KMS-11 (cell line): Measurements from ENCODE around the gene ARHGEF19.

ENCODE experiments used
- H2AFZ ChIP-seq: fragments of 200-600 bp; sonication (generic); 2 replicates; pipeline ENCODE4 v1.6.1; 2016; ENCODE audit warnings: antibody characterized with exemption, mixed run types, low read depth
- H3K27ac ChIP-seq: fragments of 200-600 bp; sonication (generic); 2 replicates; pipeline ENCODE4 v1.6.1; 2016; ENCODE audit warnings: mild to moderate bottlenecking, mixed run types
- H3K27me3 ChIP-seq: fragments of 200-600 bp; sonication (generic); 2 replicates; pipeline ENCODE4 v1.6.1; 2017; ENCODE audit warnings: mild to moderate bottlenecking, low read depth, mixed run types, moderate library complexity; ENCODE audit not compliant: insufficient read depth
- H3K36me3 ChIP-seq: fragments of 200-600 bp; sonication (generic); 2 replicates; pipeline ENCODE4 v1.6.1; 2017; ENCODE audit warnings: mild to moderate bottlenecking, mixed run types; ENCODE audit not compliant: insufficient read depth
- H3K4me1 ChIP-seq: fragments of 200-600 bp; sonication (generic); 2 replicates; pipeline ENCODE4 v1.6.1; 2016; ENCODE audit warnings: mild to moderate bottlenecking, low read depth, mixed run types; ENCODE audit not compliant: poor library complexity, severe bottlenecking
- H3K4me2 ChIP-seq: fragments of 200-600 bp; sonication (generic); 2 replicates; pipeline ENCODE4 v1.7.0; 2016; ENCODE audit warnings: mild to moderate bottlenecking, mixed run types
- H3K4me3 ChIP-seq: fragments of 200-600 bp; sonication (generic); IDR thresholded peaks from 2 replicates; pipeline ENCODE4 v1.6.1; 2017; ENCODE audit warnings: low read depth, low read length, mixed read lengths; ENCODE audit not compliant: insufficient read depth
- H3K79me2 ChIP-seq: fragments of 200-600 bp; sonication (generic); 2 replicates; pipeline ENCODE4 v1.6.1; 2016; ENCODE audit warnings: low read depth, mixed run types; ENCODE audit not compliant: insufficient read depth
- H3K9ac ChIP-seq: fragments of 200-600 bp; sonication (generic); 2 replicates; pipeline ENCODE4 v1.6.1; 2016; ENCODE audit warnings: mild to moderate bottlenecking, mixed run types
- H4K20me1 ChIP-seq: fragments of 200-600 bp; sonication (generic); 2 replicates; pipeline ENCODE4 v1.6.1; 2016; ENCODE audit warnings: mild to moderate bottlenecking, mixed run types; ENCODE audit not compliant: insufficient read depth
- TF ChIP-seq, protein P1 (sequence below): fragments of 200-600 bp; sonication (generic); conservative IDR thresholded peaks from 2 replicates; pipeline ENCODE4 v1.6.1; 2017; ENCODE audit warnings: low read depth, mild to moderate bottlenecking, antibody characterized with exemption, low read length, moderate library complexity, mixed read lengths

ARHGEF19 gene

DNA sequence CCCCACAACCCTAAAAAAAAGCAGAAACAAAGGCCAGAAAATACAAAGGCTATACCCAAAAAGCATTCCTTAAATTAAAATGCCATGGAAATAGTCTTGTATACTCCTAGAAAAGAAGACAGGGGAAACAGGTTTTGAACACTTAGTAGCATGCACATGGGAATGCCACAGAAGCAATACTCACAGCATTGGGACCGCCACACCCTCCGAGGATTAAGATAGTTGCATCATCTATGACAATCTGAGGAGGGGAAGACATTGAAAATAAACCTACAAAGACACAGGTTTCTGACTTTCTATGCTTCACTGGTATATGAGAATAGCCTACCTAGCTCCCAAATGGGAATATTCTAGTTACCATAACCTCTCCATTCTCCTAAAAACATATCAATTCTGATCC lies 40.5 kb upstream of the ARHGEF19 start:
- Histone ChIP-seq H3K4me3 (no peak overlapping the region), H4K20me1 (no peaks in the 10 kb centered on the region), H3K4me2 (no peak overlapping the region), H3K27ac (no peak overlapping the region), H3K79me2 (no peaks in the 10 kb centered on the region), H3K9ac (no peak overlapping the region), H3K27me3 (no peaks in the 10 kb centered on the region), H3K36me3 (no peaks in the 10 kb centered on the region), H2AFZ (no peak overlapping the region), H3K4me1 (peaks cover 61% of the 10 kb centered on the region)
- TF ChIP-seq, protein P1, sequence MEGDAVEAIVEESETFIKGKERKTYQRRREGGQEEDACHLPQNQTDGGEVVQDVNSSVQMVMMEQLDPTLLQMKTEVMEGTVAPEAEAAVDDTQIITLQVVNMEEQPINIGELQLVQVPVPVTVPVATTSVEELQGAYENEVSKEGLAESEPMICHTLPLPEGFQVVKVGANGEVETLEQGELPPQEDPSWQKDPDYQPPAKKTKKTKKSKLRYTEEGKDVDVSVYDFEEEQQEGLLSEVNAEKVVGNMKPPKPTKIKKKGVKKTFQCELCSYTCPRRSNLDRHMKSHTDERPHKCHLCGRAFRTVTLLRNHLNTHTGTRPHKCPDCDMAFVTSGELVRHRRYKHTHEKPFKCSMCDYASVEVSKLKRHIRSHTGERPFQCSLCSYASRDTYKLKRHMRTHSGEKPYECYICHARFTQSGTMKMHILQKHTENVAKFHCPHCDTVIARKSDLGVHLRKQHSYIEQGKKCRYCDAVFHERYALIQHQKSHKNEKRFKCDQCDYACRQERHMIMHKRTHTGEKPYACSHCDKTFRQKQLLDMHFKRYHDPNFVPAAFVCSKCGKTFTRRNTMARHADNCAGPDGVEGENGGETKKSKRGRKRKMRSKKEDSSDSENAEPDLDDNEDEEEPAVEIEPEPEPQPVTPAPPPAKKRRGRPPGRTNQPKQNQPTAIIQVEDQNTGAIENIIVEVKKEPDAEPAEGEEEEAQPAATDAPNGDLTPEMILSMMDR = no peak

DNA sequence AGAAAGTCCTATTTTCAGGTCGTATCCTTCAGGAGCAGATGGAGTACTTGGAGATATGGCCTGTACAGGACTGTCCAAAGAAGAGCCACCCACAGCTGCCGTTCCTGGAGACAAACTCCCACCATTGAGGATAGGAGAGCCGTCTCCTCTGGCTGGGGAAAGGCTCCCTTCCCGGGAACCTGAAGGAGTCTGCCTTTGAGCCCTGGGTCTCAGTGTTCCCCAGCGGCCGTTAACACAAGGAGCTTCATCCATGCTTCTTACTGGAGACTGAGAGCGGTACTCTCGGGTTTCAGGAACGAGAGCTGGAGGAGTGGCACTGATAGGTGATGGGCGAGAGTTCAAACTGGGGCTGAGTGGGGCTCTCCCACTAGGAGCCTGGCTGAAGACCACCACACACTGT lies 38.9 kb upstream of the ARHGEF19 start:
- H4K20me1 ChIP-seq = no peaks in the 10 kb centered on the region
- TF ChIP-seq, protein P1 = no peak

DNA sequence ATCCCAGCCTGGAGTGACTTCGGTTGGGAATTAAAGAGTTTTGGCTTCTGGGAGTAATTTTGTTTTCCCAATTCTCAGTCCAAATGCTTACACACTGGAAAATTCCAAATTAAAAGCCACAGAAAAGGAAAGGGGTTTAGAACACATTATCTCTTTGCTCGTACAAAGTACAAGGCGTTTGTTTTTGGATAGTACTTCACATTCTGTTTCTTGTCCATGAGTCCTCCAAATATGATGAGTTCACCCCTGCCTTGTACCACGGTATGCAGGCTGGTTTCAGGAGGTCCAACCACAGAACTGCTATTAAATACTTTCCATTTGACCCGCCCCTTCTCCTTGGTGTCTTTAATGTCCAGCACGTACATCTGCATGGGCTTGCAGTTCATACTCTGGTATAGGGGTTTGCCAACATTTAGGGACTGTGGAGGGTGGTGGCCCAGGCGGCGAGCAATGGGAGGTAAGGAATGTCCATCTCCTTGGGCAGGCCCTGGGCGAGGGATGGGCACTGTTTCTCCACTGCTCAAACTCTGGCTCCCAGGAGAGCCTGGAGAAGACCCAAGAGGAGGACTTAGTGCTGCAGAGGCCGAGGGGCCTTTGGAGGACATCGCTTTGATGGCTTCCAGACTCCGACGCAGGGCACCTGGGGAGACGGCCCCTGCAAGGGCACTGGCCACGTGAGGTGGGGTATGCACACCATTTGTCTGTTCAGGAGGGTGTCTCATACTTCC lies 38.2 kb upstream of the ARHGEF19 start:
- no peak overlapping the region for H3K27ac ChIP-seq
- H3K36me3 ChIP-seq = no peaks in the 10 kb centered on the region
- H3K79me2 ChIP-seq = no peaks in the 10 kb centered on the region
- TF ChIP-seq, protein P1 = no peak
- H3K4me3 ChIP-seq = no peak overlapping the region
- no peak overlapping the region for H3K9ac ChIP-seq
- H3K4me2 ChIP-seq = peak overlapping the region; percentile 66
- H3K4me1 ChIP-seq = peaks cover 66% of the 10 kb centered on the region
- H3K27me3 ChIP-seq = no peaks in the 10 kb centered on the region
- H2AFZ ChIP-seq = no peak overlapping the region
- H4K20me1 ChIP-seq = no peaks in the 10 kb centered on the region

More for the DNA sequence above, 38.9 kb upstream of the ARHGEF19 start:
- Histone ChIP-seq H3K4me3 (no peak overlapping the region), H3K9ac (no peak overlapping the region), H3K27me3 (no peaks in the 10 kb centered on the region), H3K79me2 (no peaks in the 10 kb centered on the region), H3K4me1 (peaks cover 66% of the 10 kb centered on the region), H2AFZ (no peak overlapping the region), H3K4me2 (peak overlapping the region; percentile 66; the same call in 1 of the 2 replicates), H3K36me3 (no peaks in the 10 kb centered on the region), H3K27ac (no peak overlapping the region)

DNA sequence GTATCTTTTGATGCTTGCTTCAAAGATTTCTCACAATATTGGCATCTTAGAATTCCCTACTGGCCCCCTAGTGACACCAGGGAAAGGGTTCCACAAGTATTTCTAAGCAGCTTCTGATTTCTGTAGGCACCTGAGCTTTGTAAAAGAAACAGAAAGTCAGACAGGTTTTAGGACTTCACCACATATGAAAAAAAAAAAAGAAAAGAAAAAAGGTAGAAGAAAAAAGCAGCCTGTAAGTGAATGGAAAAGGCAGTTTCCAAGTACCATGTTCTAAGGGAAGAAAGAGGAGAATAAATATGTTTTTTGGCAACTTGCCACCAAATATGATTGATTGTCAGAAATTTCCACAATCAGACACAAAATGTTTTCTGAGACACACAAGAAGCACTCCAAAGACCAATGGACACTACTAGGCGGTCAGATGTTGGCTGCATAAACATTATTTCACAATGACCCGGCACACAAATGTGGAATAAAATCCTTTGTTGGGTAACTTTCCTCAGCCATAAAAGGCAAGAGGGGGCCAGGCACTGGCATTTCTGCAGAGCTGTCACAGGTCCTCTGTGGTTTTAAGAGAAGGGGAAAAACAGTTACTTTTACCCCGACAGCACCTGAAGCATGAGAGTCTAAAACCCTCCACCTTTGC lies 37.3 kb upstream of the ARHGEF19 start:
- H4K20me1 ChIP-seq = no peaks in the 10 kb centered on the region
- H3K9ac ChIP-seq = no peak overlapping the region
- H3K4me3 ChIP-seq = no peak overlapping the region
- TF ChIP-seq, protein P1 = no peak
- H3K27me3 ChIP-seq = no peaks in the 10 kb centered on the region
- H3K4me2 ChIP-seq = peak overlapping the region; percentile 66
- no peaks in the 10 kb centered on the region for H3K79me2 ChIP-seq
- peaks cover 61% of the 10 kb centered on the region for H3K4me1 ChIP-seq
- H3K27ac ChIP-seq = peak overlapping the region; percentile 4; the same call in 1 of the 2 replicates
- H3K36me3 ChIP-seq = no peaks in the 10 kb centered on the region
- no peak overlapping the region for H2AFZ ChIP-seq
